Measurements from ENCODE around the gene TEX22.

The TEX22 gene

DNA sequence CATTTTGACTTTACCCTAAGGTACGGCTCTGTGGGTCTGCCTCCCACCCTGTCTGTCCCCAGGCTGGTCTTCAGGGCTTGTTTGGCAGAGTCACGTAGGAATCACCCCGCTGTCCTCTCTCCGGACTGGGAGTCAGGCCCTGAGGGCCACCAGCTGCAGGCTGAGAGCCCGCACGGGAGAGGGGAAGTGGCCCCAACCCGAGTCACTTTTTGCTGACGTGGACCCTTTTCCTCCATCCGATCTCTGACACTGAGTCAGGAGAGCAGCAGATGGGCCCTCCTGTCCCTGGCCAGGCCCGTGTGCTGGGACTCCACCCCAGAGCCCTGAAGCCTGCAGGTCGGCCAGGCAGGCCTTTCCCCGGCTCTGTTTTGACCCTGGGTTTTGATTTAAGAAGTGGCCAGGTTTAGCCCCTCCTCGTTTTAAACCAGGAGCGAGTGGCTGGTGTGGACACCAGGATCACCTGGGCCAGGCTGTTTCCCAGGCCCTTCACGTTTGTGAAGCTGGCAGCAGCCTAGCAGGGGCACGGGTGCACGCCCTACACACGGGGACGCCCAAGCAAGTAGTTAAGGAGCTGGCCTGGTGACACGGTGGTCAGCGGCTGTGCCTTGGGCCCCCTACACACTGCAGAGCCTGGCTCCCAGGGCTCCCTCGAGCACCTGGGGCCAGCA is 12.5 kb upstream of the TEX22 start:
- H3K36me3 ChIP-seq (ENCODE audit: control insufficient read depth in 2 of 2, insufficient read depth in 1 of 2, low read length in 2 of 2): peaks cover 0 to 39% of the 10 kb centered on the region in 2 experiments; a peak in 1 of 3 replicates
- CTCF ChIA-PET: interaction anchor here (0.7 to 0.9 kb wide), 3 partner anchors 13 to 95 kb away, joined by 3 to 5 read pairs (median 3); no protein-coding TSS in a partner anchor
- H3K27ac ChIP-seq (ENCODE audit: extremely low read depth, low read depth, low read length): no peak overlapping the region
- POLR2A ChIA-PET: no interaction called here
- no peak overlapping the region for H3K4me3 ChIP-seq (ENCODE audit: low read depth, low read length)
- no peaks in the 10 kb centered on the region for H3K4me1 ChIP-seq (ENCODE audit: control insufficient read depth, insufficient read depth, low read length)
- H3K9me3 ChIP-seq (ENCODE audit: control insufficient read depth, insufficient read depth, low read depth, low read length): no peaks in the 10 kb centered on the region
- TF ChIP-seq FEZF1 (tag by site-specific recombination; IDR thresholded peaks at IDR 0.05): no peak
- no peak for TF ChIP-seq ZNF660 (tag by site-specific recombination; IDR thresholded peaks at IDR 0.05)
- TF ChIP-seq, protein P1, sequence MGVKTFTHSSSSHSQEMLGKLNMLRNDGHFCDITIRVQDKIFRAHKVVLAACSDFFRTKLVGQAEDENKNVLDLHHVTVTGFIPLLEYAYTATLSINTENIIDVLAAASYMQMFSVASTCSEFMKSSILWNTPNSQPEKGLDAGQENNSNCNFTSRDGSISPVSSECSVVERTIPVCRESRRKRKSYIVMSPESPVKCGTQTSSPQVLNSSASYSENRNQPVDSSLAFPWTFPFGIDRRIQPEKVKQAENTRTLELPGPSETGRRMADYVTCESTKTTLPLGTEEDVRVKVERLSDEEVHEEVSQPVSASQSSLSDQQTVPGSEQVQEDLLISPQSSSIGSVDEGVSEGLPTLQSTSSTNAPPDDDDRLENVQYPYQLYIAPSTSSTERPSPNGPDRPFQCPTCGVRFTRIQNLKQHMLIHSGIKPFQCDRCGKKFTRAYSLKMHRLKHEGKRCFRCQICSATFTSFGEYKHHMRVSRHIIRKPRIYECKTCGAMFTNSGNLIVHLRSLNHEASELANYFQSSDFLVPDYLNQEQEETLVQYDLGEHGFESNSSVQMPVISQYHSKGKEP (tag by site-specific recombination; IDR thresholded peaks at IDR 0.05): no peak
- TF ChIP-seq BCL11B (tag by site-specific recombination; IDR thresholded peaks at IDR 0.05; ENCODE audit: low read depth): no peak
- TF ChIP-seq, protein P2, sequence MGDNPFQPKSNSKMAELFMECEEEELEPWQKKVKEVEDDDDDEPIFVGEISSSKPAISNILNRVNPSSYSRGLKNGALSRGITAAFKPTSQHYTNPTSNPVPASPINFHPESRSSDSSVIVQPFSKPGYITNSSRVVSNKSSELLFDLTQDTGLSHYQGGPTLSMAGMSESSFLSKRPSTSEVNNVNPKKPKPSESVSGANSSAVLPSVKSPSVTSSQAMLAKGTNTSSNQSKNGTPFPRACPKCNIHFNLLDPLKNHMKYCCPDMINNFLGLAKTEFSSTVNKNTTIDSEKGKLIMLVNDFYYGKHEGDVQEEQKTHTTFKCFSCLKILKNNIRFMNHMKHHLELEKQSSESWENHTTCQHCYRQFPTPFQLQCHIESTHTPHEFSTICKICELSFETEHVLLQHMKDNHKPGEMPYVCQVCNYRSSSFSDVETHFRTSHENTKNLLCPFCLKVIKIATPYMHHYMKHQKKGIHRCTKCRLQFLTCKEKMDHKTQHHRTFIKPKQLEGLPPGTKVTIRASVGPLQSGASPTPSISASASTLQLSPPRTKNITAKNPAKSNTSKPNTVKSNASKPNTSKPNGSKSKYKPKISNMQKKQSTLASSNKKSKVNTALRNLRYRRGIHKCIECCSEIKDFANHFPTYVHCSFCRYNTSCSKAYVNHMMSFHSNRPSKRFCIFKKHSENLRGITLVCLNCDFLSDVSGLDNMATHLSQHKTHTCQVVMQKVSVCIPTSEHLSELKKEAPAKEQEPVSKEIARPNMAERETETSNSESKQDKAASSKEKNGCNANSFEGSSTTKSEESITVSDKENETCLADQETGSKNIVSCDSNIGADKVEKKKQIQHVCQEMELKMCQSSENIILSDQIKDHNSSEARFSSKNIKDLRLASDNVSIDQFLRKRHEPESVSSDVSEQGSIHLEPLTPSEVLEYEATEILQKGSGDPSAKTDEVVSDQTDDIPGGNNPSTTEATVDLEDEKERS (tag by site-specific recombination; IDR thresholded peaks at IDR 0.05): no peak
- TF ChIP-seq ZSCAN23 (tag by site-specific recombination; IDR thresholded peaks at IDR 0.05): no peak
- TF ChIP-seq ZNF223 (tag by site-specific recombination; IDR thresholded peaks at IDR 0.05): no peak
- TF ChIP-seq, protein P3, sequence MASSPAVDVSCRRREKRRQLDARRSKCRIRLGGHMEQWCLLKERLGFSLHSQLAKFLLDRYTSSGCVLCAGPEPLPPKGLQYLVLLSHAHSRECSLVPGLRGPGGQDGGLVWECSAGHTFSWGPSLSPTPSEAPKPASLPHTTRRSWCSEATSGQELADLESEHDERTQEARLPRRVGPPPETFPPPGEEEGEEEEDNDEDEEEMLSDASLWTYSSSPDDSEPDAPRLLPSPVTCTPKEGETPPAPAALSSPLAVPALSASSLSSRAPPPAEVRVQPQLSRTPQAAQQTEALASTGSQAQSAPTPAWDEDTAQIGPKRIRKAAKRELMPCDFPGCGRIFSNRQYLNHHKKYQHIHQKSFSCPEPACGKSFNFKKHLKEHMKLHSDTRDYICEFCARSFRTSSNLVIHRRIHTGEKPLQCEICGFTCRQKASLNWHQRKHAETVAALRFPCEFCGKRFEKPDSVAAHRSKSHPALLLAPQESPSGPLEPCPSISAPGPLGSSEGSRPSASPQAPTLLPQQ (tag by site-specific recombination; IDR thresholded peaks at IDR 0.05): no peak
- TF ChIP-seq ZNF514 (tag by site-specific recombination; IDR thresholded peaks at IDR 0.05): no peak
- no peak for TF ChIP-seq REPIN1 (tag by site-specific recombination; IDR thresholded peaks at IDR 0.05; ENCODE audit: low read depth)
- TF ChIP-seq, protein P4, sequence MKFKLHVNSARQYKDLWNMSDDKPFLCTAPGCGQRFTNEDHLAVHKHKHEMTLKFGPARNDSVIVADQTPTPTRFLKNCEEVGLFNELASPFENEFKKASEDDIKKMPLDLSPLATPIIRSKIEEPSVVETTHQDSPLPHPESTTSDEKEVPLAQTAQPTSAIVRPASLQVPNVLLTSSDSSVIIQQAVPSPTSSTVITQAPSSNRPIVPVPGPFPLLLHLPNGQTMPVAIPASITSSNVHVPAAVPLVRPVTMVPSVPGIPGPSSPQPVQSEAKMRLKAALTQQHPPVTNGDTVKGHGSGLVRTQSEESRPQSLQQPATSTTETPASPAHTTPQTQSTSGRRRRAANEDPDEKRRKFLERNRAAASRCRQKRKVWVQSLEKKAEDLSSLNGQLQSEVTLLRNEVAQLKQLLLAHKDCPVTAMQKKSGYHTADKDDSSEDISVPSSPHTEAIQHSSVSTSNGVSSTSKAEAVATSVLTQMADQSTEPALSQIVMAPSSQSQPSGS (tag by site-specific recombination; IDR thresholded peaks at IDR 0.05; ENCODE audit: low read depth): no peak
- TF ChIP-seq, protein P5, sequence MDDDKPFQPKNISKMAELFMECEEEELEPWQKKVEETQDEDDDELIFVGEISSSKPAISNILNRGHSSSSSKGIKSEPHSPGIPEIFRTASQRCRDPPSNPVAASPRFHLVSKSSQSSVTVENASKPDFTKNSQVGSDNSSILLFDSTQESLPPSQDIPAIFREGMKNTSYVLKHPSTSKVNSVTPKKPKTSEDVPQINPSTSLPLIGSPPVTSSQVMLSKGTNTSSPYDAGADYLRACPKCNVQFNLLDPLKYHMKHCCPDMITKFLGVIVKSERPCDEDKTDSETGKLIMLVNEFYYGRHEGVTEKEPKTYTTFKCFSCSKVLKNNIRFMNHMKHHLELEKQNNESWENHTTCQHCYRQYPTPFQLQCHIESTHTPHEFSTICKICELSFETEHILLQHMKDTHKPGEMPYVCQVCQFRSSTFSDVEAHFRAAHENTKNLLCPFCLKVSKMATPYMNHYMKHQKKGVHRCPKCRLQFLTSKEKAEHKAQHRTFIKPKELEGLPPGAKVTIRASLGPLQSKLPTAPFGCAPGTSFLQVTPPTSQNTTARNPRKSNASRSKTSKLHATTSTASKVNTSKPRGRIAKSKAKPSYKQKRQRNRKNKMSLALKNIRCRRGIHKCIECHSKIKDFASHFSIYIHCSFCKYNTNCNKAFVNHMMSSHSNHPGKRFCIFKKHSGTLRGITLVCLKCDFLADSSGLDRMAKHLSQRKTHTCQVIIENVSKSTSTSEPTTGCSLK (tag by site-specific recombination; IDR thresholded peaks at IDR 0.05): no peak
- TF ChIP-seq ZNF114 (tag by site-specific recombination; IDR thresholded peaks at IDR 0.05): no peak
- TF ChIP-seq SP2 (tag by site-specific recombination; IDR thresholded peaks at IDR 0.05): no peak
- TF ChIP-seq ZNF239 (tag by site-specific recombination; IDR thresholded peaks at IDR 0.05): no peak
- no peak for TF ChIP-seq ZNF624 (tag by site-specific recombination; IDR thresholded peaks at IDR 0.05)
